ENCODE data around the gene RASSF3. TPM values are rescaled to one million over a fixed set of nuclear protein-coding genes. Genes with fewer than 3 reads are reported as not detected.
"Not testable (repeated sequence)": the region's sequence is repeated elsewhere in the genome, so short reads cannot be mapped to it uniquely, and the experiment has no call there.

The RASSF3 gene
- total RNA-seq, 3 donors from 2014 or later, result 88.0 to 331 (median 90.2) TPM

- H3K4me3 ChIP-seq, result no peak overlapping the region
- peaks cover 4% of the 10 kb centered on the region for H3K4me1 ChIP-seq (ENCODE audit: low read depth)
- ATAC-seq, result peak; percentile 58
- intact Hi-C loops (cut with DNase I, micrococcal nuclease), result loop anchor here in 1 of 2 donors (10.0 kb wide), 1 partner anchor 76 kb away; no protein-coding TSS in a partner anchor
- no peak for TF ChIP-seq CTCF (IDR thresholded peaks at IDR 0.05)
- H3K9me3 ChIP-seq, result no peaks in the 10 kb centered on the region
- no peaks in the 10 kb centered on the region for H3K36me3 ChIP-seq (ENCODE audit: low read depth)
- DNase-seq, result no peak
These were observed 8.8 kb downstream of the RASSF3 start for GRCh38 chr12:64618953-64619590.

- DNase-seq (no peak), ATAC-seq (peak; percentile 25)
- Histone ChIP-seq H3K4me3 (no peak overlapping the region), H3K9me3 (no peaks in the 10 kb centered on the region), H3K36me3 (ENCODE audit: low read depth) (no peaks in the 10 kb centered on the region), H3K4me1 (ENCODE audit: low read depth) (peaks cover 22% of the 10 kb centered on the region)
- TF ChIP-seq CTCF (IDR thresholded peaks at IDR 0.05), result no peak
- intact Hi-C loops (cut with DNase I, micrococcal nuclease), result no loop called here
These were observed 11.1 kb downstream of the RASSF3 start for GRCh38 chr12:64621257-64621942.

GRCh38 chr12:64624035-64624434 lies 13.7 kb downstream of the RASSF3 start:
- intact Hi-C loops (cut with DNase I, micrococcal nuclease), result no loop called here
- Histone ChIP-seq H3K9me3 (no peaks in the 10 kb centered on the region), H3K36me3 (ENCODE audit: low read depth) (no peaks in the 10 kb centered on the region), H3K4me1 (ENCODE audit: low read depth) (peaks cover 24% of the 10 kb centered on the region), H3K4me3 (no peak overlapping the region)
- ATAC-seq, result no peak
- no peak for TF ChIP-seq CTCF (IDR thresholded peaks at IDR 0.05)
- no peak for DNase-seq

- ATAC-seq, result peak; percentile 92
- no peak for TF ChIP-seq CTCF (IDR thresholded peaks at IDR 0.05)
These were observed 15.2 kb downstream of the RASSF3 start for GRCh38 chr12:64625243-64626077.

DNA sequence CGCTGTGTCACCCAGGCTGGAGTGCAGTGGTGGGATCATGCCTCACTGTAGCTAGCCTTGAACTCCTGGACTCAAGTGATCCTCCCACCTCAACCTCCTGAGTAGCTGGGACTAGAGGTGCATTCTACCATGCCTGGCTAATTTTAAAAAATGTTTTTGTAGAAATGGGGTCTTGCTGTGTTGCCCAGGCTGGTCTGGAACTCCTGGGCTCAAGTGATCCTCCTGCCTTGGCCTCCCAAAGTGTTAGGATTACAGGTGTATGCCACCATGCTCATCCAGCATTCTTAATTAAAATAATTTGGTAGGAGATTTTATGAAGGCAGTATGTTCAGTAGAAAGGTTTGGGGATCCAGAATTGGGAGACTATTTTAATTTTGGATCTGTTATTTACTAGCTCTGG lies 16.3 kb downstream of the RASSF3 start:
- DNase-seq; H3K36me3 ChIP-seq (ENCODE audit: low read depth); intact Hi-C loops (cut with DNase I, micrococcal nuclease); ATAC-seq; H3K4me3 ChIP-seq; H3K9me3 ChIP-seq: not testable (repeated sequence)
- peaks cover 24% of the 10 kb centered on the region for H3K4me1 ChIP-seq (ENCODE audit: low read depth)

More at GRCh38 chr12:64625243-64626077, 15.2 kb downstream of the RASSF3 start:
- intact Hi-C loops (cut with DNase I, micrococcal nuclease), result no loop called here
- Histone ChIP-seq H3K4me1 (ENCODE audit: low read depth) (peaks cover 24% of the 10 kb centered on the region), H3K36me3 (ENCODE audit: low read depth) (no peaks in the 10 kb centered on the region), H3K9me3 (no peaks in the 10 kb centered on the region), H3K4me3 (no peak overlapping the region)
- peak in 1 of 3 donors; percentile 66 for DNase-seq
